Endothelial cell of umbilical vein (primary cell): Measurements from ENCODE around the gene IBSP.

ENCODE experiments used
- CTCF ChIP-seq, 2 donors: IDR thresholded peaks; 1 replicate in 1 of 2; 2 replicates in 1 of 2; pipeline ENCODE4 v1.5.1; 2011; ENCODE audit warnings: low read length in 2 of 2, mild to moderate bottlenecking in 2 of 2, moderate library complexity in 2 of 2, control low read depth in 1 of 2, inconsistent platforms in 1 of 2, low read depth in 1 of 2; ENCODE audit not compliant: insufficient read depth in 1 of 2; ENCODE audit errors: extremely low read depth in 1 of 2
- EZH2 ChIP-seq: IDR thresholded peaks from 2 replicates; pipeline ENCODE4 v1.6.1; 2012; ENCODE audit warnings: borderline replicate concordance, low read depth, mild to moderate bottlenecking, moderate library complexity, low read length, inconsistent platforms; ENCODE audit not compliant: severe bottlenecking
- POLR2A ChIP-seq: IDR thresholded peaks from 2 replicates; pipeline ENCODE4 v1.6.1; 2012; ENCODE audit warnings: low read depth, mild to moderate bottlenecking, control low read depth, low read length
- POLR2AphosphoS5 ChIP-seq: IDR thresholded peaks from 2 replicates; pipeline ENCODE4 v1.6.1; 2012; ENCODE audit warnings: low read depth, mild to moderate bottlenecking, control low read depth, low read length, moderate library complexity; ENCODE audit not compliant: insufficient read depth

DNA sequence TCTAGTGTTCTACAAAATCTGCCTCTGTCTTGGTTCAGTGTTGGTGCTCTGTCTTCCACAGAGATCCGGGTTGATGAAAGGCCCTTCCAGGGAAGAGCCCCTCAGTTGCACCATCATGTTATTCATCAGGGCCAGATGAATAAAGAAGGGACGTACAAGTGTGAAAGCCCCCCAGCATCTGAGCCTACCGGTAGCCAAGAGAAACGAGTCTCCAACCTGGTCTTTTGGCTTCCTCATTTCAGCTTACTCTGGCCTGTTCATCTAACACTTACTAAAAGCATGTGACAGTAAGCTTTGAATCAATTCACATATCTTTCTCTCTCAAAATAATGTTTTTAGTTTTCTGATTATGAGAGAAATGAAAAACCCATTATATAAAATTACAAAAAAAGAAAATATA is 52.6 kb downstream of the IBSP start:
- no peak for TF ChIP-seq CTCF (IDR thresholded peaks at IDR 0.05; ENCODE audit: extremely low read depth in 1 of 2, insufficient read depth in 1 of 2, low read depth in 1 of 2, low read length in 2 of 2)
- no peak for TF ChIP-seq POLR2AphosphoS5
- no peak for TF ChIP-seq EZH2
- TF ChIP-seq POLR2A: no peak
